ENCODE measurements around the gene COMMD2. TPM values are rescaled to one million over a fixed set of nuclear protein-coding genes. Genes with fewer than 3 reads are reported as not detected.

The COMMD2 gene
- 9.5 TPM for total RNA-seq

DNA sequence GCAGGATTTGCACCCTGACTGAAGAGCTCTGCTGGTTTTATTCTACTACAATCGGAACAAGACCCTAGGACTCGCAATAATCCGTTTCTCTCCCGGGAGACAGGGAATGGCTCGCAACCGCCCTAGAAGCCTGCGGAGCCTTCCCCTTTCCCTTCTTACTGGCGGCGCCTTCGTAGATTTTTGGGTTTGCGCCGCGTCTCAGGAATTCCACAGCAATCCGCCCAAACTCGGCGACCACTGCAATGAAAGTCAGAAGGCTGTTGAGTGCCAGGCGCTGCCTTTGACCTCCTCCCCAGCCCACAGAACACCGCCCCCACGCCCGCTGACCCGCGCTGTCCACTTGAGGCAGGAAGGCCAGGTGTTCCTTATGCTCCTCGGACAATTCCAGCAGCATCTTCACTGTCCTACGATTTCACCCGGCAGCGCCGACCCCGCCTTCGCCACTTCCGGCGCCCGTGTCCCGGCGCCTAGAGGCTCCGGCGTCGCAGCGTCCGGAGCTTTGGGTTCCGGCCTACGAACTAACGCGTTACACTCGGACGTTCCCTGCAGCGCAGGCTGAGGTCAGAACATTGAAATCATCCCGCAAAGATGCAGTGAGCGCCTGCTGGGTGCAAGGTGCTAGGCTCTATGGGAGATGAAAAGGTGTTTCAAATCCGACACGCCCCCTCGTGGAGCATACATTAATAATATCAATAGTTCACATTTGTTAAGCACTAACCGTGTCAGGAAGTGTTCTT is at the start of gene COMMD2:
Gene COMMD2, minus strand, starts transcription at position 439 of the 737 bp plus-strand sequence. Its CDS starts 45 bp downstream, at position 394.
- DNase-seq (ENCODE audit: low spot score) (peak; percentile 80), ATAC-seq (peak; percentile 99)

DNA sequence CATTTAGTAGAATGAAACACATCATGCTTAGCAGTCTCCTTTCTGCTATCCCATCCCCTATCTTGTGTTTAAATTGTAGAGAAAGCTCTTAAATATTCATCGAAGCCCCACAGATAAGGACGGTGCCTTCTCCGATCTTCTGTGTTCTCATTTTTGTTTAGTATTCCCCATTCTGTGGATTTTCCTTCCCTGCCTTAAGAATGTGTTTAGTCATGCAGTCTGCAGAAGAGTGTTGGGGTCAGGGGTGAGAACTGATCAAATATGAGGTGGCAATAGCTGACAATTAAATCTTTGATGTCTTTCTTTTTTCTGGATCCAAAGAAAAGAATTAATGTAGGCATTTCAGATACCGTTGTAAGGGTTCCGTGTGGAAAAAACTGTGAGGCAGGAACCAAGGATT is 49.4 kb upstream of the COMMD2 start:
- ATAC-seq (no peak), DNase-seq (ENCODE audit: low spot score) (no peak)

DNA sequence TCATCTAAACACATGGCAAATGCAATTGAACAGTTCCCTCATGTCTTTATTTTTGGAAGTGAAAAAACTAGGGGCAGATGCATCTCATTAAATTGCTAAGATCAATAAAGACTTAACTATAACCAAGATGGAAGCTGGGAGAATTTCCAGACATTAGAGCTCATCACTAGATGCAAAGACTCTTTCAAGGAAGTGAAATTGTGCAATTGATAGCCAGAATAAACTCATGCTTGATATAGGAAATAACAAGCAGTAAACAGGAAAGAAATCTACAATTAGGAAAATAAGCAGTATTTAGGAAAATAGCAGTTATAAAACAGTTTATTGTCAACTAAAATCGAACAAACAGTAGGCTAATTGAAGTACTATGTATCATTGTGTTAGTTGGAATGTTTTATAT is 48.9 kb upstream of the COMMD2 start:
- DNase-seq (ENCODE audit: low spot score), result no peak
- no peak for ATAC-seq

DNA sequence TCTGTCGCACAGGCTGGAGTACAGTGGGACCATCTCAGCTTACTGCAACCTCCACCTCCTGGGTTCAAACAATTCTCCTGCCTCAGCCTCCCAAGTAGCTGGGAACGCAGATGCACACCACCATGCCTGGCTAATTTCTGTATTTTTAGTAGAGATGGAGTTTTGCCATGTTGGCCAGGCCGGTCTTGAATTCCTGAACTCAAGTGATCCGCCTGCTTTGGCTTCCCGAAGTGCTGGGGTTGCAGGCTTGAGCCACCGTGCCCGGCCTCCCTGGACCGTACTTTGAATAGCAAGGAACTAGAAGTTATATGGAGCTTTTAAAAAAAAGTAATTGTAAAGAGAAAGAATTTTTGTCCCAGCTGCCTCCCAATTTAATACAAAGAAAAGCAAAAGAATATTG is 48.4 kb upstream of the COMMD2 start:
- ATAC-seq, result no peak
- no peak for DNase-seq (ENCODE audit: low spot score)

DNA sequence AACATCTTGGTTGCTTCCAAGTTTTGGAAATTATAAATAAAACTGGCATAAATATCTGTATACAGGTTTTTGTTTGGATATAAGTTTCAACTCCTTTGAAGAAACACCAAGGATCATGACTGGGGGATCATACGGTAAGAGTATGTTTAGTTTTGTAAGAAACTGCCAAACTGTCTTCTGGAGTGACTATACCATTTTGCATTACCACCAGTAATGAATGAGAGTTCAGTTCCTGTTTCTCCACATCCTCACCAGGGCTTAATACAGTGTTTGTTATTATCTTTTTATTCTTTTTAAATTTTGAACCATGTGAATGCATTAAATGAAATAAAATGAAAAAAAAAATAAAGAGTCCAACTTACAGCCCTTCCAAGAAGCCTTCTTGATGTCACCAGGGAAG is 43.7 kb upstream of the COMMD2 start:
- ATAC-seq, result no peak
- no peak for DNase-seq (ENCODE audit: low spot score)

DNA sequence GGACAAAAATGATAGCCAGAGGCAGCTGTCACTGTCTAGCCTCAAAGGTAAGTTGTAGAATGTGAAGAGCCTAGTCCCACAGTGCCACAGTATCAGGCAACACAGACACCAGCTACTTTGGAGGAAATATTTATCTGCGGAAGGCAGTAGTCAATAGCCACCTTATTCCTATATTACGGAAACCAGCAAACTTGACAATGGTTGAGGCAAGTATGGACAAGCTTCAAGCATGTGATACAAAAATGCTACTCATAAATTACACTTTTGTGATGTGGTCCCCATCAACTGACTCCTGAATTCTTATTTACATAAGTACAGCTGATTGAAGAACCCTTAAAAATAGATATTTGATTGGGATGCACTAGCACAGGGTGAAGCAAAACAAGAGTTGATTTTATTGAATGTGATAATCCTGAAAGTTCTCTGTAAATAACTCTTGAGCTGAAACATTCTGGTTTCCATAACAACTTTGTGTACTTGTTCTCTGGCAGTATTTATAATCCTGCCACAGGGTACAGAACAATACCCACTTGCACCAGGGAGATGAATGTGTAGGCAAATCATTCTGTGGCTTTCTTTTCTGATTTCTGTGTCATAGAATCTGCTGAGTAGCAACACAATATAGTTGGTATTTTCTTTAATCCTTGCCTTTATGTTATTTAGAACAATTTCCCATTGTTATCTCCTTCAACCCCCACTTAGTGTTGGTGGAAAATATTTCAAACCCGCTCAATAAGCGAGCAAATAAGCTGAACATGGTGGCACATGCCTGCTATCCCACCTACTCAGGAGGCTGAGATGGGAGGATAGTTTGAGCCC is 40.4 kb upstream of the COMMD2 start, which contains the start of gene ANKUB1:
Gene ANKUB1, minus strand, starts transcription at position 103 of the 819 bp plus-strand sequence. CDS start 188 bp downstream, outside the sequence.
- DNase-seq (ENCODE audit: low spot score), result no peak
- ATAC-seq, result no peak

DNA sequence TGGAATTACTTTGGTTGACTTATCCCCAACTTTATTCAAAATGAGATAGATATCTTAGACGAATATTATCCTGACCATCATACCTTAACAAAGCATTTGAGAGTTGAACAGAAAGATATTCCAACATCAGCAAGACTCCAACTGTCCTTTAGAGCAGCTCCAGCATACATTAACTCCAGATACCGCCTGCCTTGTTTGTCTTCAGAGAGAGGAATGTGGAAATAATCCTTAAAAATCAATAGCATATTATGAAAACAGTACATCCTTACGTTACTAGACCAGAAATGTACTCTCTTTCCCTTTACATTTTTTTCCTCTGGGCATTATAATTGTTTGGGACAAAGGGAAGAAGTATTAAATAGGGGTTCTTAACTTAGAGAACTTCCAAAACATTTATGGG is 38.4 kb upstream of the COMMD2 start:
- DNase-seq (ENCODE audit: low spot score) (no peak), ATAC-seq (no peak)

DNA sequence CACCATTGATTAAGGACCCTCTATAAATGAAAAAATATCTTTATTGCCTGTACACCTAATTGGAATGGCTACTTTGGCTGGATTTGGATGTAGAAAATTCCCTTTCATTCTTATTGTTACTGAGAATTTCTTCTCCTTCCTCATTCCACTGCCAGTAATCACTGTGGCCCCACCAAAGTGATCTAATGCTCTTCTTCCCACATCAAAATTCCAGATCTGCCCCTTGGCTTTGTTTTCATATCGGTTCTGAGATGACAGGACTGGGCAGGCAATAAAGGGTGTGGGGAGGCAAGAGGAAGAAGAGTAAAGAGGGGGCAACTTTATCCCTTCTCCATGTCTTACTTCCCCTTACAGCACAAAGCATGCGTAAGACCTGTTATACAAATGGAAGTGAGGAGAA is 38.0 kb upstream of the COMMD2 start:
- no peak for ATAC-seq

DNA sequence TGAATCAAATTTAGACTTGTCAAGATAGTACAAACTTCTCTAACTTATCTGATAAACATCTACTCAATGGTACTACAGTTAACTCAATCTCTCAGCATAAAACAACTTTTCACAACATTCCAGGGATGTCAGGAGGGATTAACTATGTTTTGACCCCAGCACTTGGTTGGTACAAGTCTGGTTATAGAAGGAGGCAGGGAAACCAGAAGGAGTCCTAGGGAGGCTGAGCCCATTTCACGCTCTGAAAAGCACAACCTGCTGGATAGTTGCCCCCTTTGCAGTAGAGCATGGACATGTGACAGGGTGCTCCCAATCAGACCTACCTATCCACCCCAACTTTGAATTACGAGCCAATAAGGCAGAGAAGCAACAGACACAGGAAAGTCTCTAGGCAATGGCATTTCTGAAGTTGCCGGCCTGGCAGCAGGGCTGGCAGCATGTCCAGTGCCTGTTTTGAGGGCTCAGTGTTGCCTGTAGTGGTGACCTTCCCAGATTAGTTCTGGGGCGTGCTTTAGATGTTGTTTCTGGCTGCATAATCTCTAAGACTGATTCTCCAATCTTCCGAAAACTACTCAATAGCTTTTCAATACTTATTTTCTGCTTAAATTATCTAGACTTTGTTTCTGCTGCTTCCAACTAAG is 31.9 kb upstream of the COMMD2 start:
- no peak for DNase-seq (ENCODE audit: low spot score)
- ATAC-seq, result no peak

More for the DNA sequence above, 38.0 kb upstream of the COMMD2 start:
- DNase-seq (ENCODE audit: low spot score), result no peak

DNA sequence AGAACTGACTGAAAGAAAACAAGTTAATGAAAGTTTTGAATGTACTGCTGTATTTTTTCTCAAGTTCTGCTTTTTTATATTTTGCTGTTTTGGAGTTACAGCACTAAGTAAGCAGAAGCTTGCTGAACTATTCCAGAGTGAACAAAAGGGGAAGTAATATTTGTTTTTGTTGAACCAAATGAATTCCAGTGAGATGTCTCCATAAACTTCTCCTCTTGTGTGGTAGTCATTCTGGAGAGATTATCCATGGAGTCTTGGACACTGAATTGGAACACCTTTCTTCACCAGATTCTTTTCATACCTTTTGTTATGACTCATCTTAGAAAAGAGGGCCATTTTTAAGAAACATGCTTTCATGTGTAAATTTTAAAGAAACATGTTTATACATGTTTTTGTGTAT is 31.3 kb upstream of the COMMD2 start:
- no peak for DNase-seq (ENCODE audit: low spot score)
- no peak for ATAC-seq

DNA sequence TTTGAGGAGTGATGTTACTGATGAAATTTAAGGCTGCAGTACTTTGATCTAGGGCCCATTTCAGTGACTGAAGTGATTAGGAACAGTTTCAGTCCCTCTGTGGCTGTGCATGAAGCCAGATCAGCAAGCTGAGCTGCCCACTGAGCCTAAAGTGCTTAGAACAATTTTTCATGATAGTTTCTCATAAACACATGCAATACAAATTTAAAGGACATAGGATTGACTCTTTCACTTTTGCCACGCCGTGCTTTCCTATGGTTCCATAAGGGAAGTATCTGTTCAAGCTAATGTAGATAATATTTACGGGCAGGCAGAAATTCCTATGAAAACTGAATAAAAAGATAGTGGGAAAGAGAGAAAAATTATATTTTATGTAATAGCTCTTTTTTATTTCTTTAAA is 29.5 kb upstream of the COMMD2 start:
- no peak for DNase-seq (ENCODE audit: low spot score)
- no peak for ATAC-seq

DNA sequence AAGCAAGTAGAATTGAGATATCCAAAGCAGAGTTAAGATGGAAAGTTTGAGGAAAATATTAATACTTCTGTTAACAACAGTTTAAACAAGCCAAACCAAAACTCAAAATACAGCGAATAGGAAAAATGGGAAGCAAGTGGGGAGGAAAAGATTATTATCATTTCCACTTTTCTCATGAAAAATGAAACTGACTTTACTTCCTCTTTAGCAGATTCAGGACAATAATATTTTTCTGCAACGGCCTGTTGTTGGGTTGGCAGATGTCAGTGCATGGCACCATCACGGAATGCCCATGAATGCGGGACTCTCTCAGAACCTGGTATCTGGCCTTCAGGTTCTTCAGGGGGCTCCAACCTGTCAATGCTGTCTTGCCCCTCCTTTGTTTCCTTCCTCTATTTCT is 28.9 kb upstream of the COMMD2 start:
- no peak for ATAC-seq
- no peak for DNase-seq (ENCODE audit: low spot score)

DNA sequence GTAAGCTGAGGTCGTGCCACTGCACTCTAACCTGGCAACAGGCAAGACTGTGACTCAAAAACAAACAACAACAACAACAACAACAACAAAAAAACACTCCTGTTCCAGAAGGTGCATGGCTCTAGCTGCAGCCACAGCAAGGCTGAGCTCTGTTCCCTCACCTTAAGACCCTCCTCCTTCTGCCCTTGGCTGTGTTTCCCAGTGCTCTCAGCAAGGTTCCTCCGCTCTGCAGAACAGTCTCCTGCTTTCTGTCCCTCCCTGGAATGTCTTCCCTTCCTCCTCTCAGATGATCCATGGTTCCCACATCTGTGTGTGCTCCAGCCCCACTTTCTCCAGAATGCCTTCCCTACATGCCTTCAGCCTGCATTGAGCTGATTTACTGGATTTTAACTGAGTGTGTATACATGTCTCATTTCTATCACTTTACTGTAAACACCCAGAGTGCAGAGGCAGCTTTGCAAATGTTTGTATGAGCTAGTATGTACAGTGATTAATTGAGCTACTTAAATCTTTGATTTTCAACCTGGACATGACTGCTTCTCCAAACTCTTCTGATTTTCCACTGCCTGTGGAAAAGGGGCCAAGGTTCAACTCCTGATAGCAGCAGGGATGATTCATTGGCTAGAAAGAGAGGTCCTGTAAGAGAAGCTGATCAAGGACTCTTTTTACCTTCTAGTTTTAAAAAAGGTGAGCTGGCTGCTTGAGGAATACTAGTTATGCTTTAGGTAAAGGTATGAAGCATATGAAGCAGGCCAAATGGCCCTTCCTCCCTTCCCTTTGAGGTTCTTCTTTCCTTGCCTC is 25.3 kb upstream of the COMMD2 start:
- no peak for DNase-seq (ENCODE audit: low spot score)
- ATAC-seq, result peak; percentile 67

DNA sequence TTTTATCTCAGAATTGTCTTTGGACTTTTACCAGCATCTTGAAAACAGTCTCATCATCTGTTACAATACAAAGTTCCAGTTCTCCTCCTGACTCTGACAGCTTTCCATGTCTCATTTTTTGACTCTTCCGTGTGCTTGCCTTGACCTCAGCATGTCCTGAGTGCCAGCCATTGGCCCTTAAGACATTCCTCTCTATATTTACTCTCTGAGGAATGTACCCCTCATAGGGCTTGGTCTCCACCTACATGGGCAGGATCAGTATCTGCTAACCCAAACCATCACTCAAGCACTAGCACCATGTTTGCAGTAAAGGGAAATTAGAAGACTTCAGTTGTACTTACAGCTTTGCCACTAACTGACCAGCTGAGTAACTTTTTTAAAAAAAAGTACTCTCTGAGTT is 23.9 kb upstream of the COMMD2 start:
- no peak for DNase-seq (ENCODE audit: low spot score)
- no peak for ATAC-seq

DNA sequence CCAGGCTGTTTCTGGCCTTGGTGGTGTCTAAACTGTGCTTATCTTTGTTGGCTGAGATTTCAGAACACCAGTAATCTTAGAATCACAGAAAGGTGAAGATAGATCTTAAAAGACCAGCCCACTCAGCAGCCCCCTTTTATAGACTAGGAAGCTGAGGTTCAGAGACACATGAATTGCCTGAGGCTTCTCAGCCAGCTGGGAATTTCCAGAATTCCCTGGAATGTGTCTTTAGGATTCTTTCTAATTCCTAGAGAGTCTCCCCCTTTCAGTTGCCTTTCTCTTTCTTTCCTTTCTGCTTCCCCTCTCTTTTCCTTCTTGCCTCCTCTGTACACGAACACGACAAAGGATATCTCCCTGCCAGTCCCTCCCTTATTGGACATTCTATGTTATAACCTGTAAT is 20.6 kb upstream of the COMMD2 start:
- ATAC-seq (no peak), DNase-seq (ENCODE audit: low spot score) (no peak)

DNA sequence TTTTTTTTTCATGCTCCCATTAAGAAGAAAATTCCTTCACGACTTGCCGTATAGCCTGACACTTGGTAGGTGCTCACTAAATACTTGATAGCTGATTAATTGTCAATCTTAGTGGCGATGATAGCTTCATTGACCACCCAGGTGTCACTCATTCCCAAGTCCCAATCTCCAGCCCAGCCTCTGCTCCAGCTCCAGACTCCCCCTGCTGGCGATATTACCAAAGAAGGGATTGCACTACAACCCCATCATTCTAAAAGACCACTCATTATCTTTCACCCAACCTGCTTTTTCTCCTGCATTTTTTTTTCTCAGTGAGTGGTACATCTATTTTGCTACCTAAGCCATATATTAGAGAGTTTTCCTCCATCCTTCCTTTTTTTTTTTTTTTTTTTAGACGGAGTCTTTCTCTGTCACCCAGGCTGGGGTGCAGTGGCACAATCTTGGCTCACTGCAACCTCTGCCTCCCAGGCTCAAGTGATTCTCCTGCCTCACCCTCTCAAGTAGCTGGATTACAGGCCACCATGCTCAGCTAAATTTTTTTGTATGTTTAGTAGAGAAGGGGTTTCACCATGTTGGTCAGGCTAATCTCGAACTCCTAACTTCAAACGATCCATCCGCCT is 19.5 kb upstream of the COMMD2 start:
- no peak for DNase-seq (ENCODE audit: low spot score)
- ATAC-seq, result peak; percentile 84

DNA sequence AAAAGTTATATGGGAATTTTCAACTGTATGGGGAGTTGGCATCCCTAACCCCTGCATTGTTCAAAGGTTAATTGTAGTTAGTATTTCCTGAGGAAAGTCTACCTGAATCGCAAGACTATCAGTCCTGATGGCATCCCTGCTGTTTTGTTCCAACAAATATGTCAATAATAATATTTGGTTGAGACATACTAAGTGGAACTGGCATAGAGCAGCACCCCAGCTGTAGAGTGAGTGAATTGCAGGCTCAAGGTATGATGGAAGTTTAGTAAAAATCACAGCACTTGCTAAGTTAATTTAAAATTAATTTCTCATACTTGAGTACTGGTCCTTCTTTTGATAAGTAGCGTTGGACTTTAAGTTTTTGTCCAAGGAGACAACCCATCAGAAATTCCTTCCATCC is 18.0 kb upstream of the COMMD2 start:
- ATAC-seq, result no peak

DNA sequence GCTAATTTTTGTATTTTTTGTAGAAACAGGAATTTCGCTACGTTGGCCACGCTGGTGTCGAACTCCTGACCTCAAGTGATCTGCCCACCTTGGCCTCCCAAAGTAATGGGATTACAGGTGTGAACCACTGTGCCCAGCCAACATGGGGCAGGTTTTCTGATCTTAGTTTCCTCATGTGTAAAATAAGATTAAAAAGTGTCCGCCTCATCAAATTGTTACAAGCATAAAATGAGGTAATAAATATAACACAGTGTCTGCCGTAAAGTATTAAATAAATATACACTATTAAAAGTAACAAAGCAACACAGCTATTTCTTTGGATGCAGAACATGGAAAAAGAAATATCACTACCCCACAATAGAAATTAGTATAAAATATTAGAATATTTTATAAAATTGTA is 16.4 kb upstream of the COMMD2 start:
- ATAC-seq (no peak), DNase-seq (ENCODE audit: low spot score) (no peak)

More for the DNA sequence above, 18.0 kb upstream of the COMMD2 start:
- no peak for DNase-seq (ENCODE audit: low spot score)

DNA sequence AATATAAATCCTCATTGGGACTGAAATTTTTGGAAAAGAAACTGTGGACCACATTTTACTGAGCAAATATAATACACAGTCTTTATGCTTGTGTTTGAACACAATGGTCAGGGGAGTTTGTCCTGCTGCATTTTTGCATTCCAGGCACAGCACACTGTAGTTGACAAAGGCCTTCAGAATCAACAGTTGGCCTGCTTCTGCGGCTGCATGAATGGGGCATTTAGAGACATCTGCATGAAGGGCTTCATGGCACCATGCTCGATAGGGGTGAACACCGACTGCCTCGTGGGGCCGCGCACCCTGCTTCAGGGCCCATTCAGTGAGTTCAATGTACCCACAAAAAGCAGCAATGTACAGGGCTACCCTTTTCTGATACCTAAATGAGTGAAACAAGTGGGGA is 15.4 kb upstream of the COMMD2 start:
- no peak for ATAC-seq
- no peak for DNase-seq (ENCODE audit: low spot score)

DNA sequence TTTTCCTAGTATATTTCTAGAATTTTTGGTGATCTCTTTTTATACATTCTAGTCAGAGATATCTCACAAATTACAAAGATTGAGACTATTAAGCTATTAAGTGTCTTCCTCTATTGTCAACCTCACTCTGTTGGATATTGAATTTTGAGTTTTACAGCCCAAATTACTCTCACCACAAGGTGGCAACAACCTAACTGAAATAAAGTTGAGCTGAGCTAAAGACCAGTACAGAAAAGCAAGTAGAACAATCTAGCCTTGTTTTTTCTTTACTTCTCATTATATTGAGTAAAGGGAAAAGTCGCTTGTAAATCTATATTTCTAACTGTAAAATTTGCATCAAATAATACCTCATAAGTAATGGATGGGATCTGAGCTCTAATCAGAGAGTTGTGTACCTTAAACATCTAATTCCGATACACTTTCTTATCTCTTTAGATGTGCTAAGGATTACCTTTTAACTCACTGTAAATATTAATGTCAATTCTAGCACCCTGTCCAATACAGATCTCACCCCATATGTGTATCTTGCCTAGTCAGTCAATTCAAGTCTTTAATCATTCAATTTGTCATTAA is 13.6 kb upstream of the COMMD2 start:
- no peak for DNase-seq (ENCODE audit: low spot score)

More for the DNA sequence above, 13.6 kb upstream of the COMMD2 start:
- peak; percentile 82 for ATAC-seq
